Liver (tissue), 9 donors: Measurements from ENCODE around the gene TMEM220. TPM values are rescaled to one million over a fixed set of nuclear protein-coding genes. Genes with fewer than 3 reads are reported as not detected.

Experiments
- DNase-seq: peaks from one replicate; pipeline ENCODE4 v3.0.0-alpha.2; 2017; ENCODE audit warnings: low spot score
- H3K27ac ChIP-seq, 2 donors: one replicate each; pipeline ENCODE4 v1.7.0; 2013; ENCODE audit warnings: inconsistent platforms in 2 of 2, low read length in 2 of 2, control low read depth in 1 of 2, low read depth in 1 of 2, mild to moderate bottlenecking in 1 of 2
- H3K27me3 ChIP-seq, 4 donors: one replicate each; pipeline versions ENCODE4 v1.6.1 to v1.7.0; 2013; ENCODE audit warnings: low read length in 3 of 4, inconsistent platforms in 1 of 4, mild to moderate bottlenecking in 1 of 4, moderate library complexity in 1 of 4; ENCODE audit not compliant: control insufficient read depth in 4 of 4, insufficient read depth in 4 of 4
- H3K36me3 ChIP-seq, 4 donors: one replicate each; pipeline versions ENCODE4 v1.6.1 to v1.7.0; 2013; ENCODE audit warnings: low read length in 3 of 4, mild to moderate bottlenecking in 3 of 4, low read depth in 1 of 4, moderate library complexity in 1 of 4; ENCODE audit not compliant: control insufficient read depth in 4 of 4, insufficient read depth in 3 of 4
- H3K4me1 ChIP-seq, 4 donors: one replicate each; pipeline versions ENCODE4 v1.6.1 to v1.7.0; 2013; ENCODE audit warnings: low read length in 3 of 4, mild to moderate bottlenecking in 3 of 4, moderate library complexity in 1 of 4; ENCODE audit not compliant: control insufficient read depth in 4 of 4, insufficient read depth in 4 of 4
- H3K4me3 ChIP-seq, 3 donors: one replicate each; pipeline versions ENCODE4 v1.6.1 to v1.7.0; 2013; ENCODE audit warnings: low read length in 3 of 3, control low read depth in 1 of 3, low read depth in 1 of 3, mild to moderate bottlenecking in 1 of 3
- H3K9ac ChIP-seq, 2 donors: one replicate each; pipeline ENCODE4 v1.7.0; 2013; ENCODE audit warnings: low read length in 2 of 2, mild to moderate bottlenecking in 2 of 2, moderate library complexity in 2 of 2, control low read depth in 1 of 2, low read depth in 1 of 2
- H3K9me3 ChIP-seq, 4 donors: one replicate each; pipeline versions ENCODE4 v1.6.1 to v1.7.0; 2013; ENCODE audit warnings: low read length in 3 of 4; ENCODE audit not compliant: control insufficient read depth in 4 of 4
- CTCF ChIP-seq: fragments of 150-350 bp; IDR thresholded peaks from 2 replicates; pipeline ENCODE4 v1.5.1; 2017; ENCODE audit warnings: improper control_type of control experiment, low read depth, low read length; ENCODE audit not compliant: missing input control
- EGR1 ChIP-seq, 2 donors: IDR thresholded peaks; 2 replicates each; pipeline ENCODE4 v1.6.1; 2016 to 2018; ENCODE audit warnings: antibody characterized with exemption in 2 of 2, low read depth in 2 of 2
- FOXA1 ChIP-seq: IDR thresholded peaks from 2 replicates; pipeline ENCODE4 v1.6.1; 2016; ENCODE audit warnings: antibody characterized with exemption
- FOXA2 ChIP-seq: IDR thresholded peaks from 2 replicates; pipeline ENCODE4 v1.6.1; 2016; ENCODE audit warnings: antibody characterized with exemption
- GABPA ChIP-seq, 2 donors: IDR thresholded peaks in 1 of 2; conservative IDR thresholded peaks in 1 of 2; 2 replicates each; pipeline ENCODE4 v1.6.1; 2016; ENCODE audit warnings: antibody characterized with exemption in 2 of 2, mild to moderate bottlenecking in 1 of 2, moderate library complexity in 1 of 2
- HNF4A ChIP-seq, 2 donors: conservative IDR thresholded peaks; 2 replicates each; pipeline ENCODE4 v1.6.1; 2016; ENCODE audit warnings: antibody characterized with exemption in 2 of 2, mild to moderate bottlenecking in 2 of 2
- HNF4G ChIP-seq: IDR thresholded peaks from 2 replicates; pipeline ENCODE4 v1.6.1; 2016; ENCODE audit warnings: antibody characterized with exemption
- JUND ChIP-seq, 2 donors: IDR thresholded peaks; 2 replicates each; pipeline ENCODE4 v1.6.1; 2016; ENCODE audit warnings: antibody characterized with exemption in 2 of 2
- NR2F2 ChIP-seq: IDR thresholded peaks from 2 replicates; pipeline ENCODE4 v1.6.1; 2016; ENCODE audit warnings: antibody characterized with exemption
- RAD21 ChIP-seq, 2 donors: IDR thresholded peaks; 2 replicates each; pipeline ENCODE4 v1.6.1; 2016; ENCODE audit warnings: antibody characterized with exemption in 2 of 2, mild to moderate bottlenecking in 2 of 2
- REST ChIP-seq: IDR thresholded peaks from 2 replicates; pipeline ENCODE4 v1.6.1; 2016; ENCODE audit warnings: antibody characterized with exemption, mild to moderate bottlenecking
- RXRA ChIP-seq, 2 donors: IDR thresholded peaks; 2 replicates each; pipeline ENCODE4 v1.6.1; 2017 to 2018; ENCODE audit warnings: antibody characterized with exemption in 2 of 2, mild to moderate bottlenecking in 1 of 2
- SP1 ChIP-seq: IDR thresholded peaks from 2 replicates; pipeline ENCODE4 v1.6.1; 2018; ENCODE audit warnings: antibody characterized with exemption, mild to moderate bottlenecking
- TAF1 ChIP-seq: conservative IDR thresholded peaks from 2 replicates; pipeline ENCODE4 v1.6.1; 2016; ENCODE audit warnings: antibody characterized with exemption, mild to moderate bottlenecking
- YY1 ChIP-seq: IDR thresholded peaks from 2 replicates; pipeline ENCODE4 v1.6.1; 2016; ENCODE audit warnings: antibody characterized with exemption, mild to moderate bottlenecking
- ZBTB33 ChIP-seq: IDR thresholded peaks from 2 replicates; pipeline ENCODE4 v1.6.1; 2016; ENCODE audit warnings: antibody characterized with exemption
- WGBS: extraction: QIAGEN DNeasy Blood & Tissue Kit; methylation state at CpG from one replicate; pipeline ENCODE4 v1.1.7; 2013; 5-methylcytosine and 5-hydroxymethylcytosine counted together
- polyA plus RNA-seq, 2 donors: library from polyadenylated mRNA; stranded (reverse) in 1 of 2; unstranded in 1 of 2; fragments of 200-250 nt in 1 of 2; fragments of >200 nt in 1 of 2; fragmentation: Nextera tagmentation in 1 of 2; extraction: Ambion mirVana in 1 of 2; gene quantifications; one replicate each; pipeline versions ENCODE4 v1.2.1 to v1.2.3, GENCODE V29; 2013 to 2015
- total RNA-seq, 2 donors: library from RNA; depleted of rRNA; stranded (reverse); fragments of >200 nt; gene quantifications; one replicate each; pipeline ENCODE4 v1.2.3, GENCODE V29; 2014
- TF ChIP-seq, protein P1 (sequence below): IDR thresholded peaks from 2 replicates; pipeline ENCODE4 v1.6.1; 2016; ENCODE audit warnings: antibody characterized with exemption
- TF ChIP-seq, protein P2 (sequence below): IDR thresholded peaks from 2 replicates; pipeline ENCODE4 v1.6.1; 2016; ENCODE audit warnings: antibody characterized with exemption
- donor health status: healthy.
- donor health status: healthy.
- donor health status: healthy.
- donor health status: healthy.
- donor health status: healthy.

Gene TMEM220
- total and polyA plus RNA-seq, 4 donors: 19.6 to 126 (median 28.8) TPM

- peak overlapping the region; percentile 90 to 94 for H3K27ac ChIP-seq
- peaks cover 7 to 23% (median 12%) of the 10 kb centered on the region in 4 donors for H3K4me1 ChIP-seq
- TF ChIP-seq HNF4A (conservative IDR thresholded peaks at IDR 0.05) (peak in 1 of 2 donors; percentile 14), YY1 (peak; percentile 19), RAD21 (IDR thresholded peaks at IDR 0.05) (no peak)
- peak overlapping the region; percentile 89 to 98 for H3K9ac ChIP-seq
- DNase-seq: no peak
- H3K27me3 ChIP-seq: no peaks in the 10 kb centered on the region
- H3K36me3 ChIP-seq: peaks cover 0 to 13% (median 10%) of the 10 kb centered on the region in 4 donors
- peak overlapping the region; percentile 81 to 95 (median 87) for H3K4me3 ChIP-seq
- WGBS: 4% methylated on average over 18 of the region's 18 CpGs
- no peaks in the 10 kb centered on the region for H3K9me3 ChIP-seq
These were observed 31.6 kb downstream of the TMEM220 start for GRCh38 chr17:10698096-10698818.

DNA sequence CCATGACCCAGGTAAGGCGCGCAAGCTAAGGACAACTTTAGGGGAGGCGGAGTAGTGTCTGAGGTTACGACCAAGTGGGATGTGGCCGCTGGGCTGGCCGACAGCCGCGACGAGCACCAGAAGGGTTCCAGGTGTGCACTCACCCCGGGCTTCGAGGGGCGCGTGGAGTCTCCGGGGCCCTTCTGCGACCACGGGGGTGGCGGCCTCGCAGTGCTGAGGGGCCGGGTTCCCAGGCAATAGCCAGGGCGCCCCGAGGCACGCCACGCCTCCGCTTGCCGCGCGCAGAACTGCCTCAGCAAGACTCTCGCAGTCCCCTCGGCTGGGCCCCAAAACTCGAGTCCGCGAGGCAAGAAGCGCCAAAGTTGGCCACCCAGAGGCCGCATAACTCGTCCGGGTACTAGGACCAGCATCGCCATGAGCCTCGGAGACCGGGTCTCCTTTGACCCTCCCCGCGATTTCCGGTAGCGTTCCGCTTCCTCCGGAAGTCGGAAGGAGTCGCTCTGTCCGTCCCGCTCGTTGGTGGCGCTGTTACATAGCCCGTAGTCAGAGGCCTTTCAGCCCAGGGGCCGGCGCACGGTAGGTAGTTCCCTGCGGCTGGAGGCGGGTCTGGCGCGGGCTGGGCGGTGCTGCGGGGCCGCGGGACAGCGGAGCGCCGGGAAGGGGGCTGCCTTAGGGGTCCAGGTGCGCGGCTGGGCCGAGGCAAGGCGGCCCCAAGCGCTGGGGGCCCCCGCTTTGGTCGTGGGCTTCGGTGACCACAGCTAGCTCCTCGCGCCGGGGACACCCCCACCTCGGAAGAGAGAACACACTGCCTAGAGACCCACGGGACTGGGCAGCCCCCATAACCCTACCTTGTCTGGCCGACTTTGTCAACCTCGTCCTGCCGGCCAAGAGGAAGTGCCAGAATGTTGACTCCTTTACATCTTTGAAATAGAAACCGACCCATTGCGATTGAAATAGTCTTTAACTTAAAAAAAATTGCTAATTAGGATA is 32.4 kb downstream of the TMEM220 start, which contains the start of the genes ADPRM and SCO1:
ADPRM (plus strand) TSS at position 503 of the 990 bp plus-strand sequence. CDS start 7,333 bp downstream, outside the sequence.
SCO1 (minus strand) TSS at position 442 of the 990 bp plus-strand sequence; CDS start at position 416, 26 bp downstream.
- DNase-seq: peak; percentile 92
- peaks cover 7 to 19% (median 12%) of the 10 kb centered on the region in 4 donors for H3K4me1 ChIP-seq
- no peaks in the 10 kb centered on the region for H3K27me3 ChIP-seq
- H3K36me3 ChIP-seq: peaks cover 0 to 20% (median 11%) of the 10 kb centered on the region in 4 donors
- under 1% methylated on average over 84 of the region's 84 CpGs for WGBS
- peak within 1 kb of the TSS; percentile 90 to 94 for H3K27ac ChIP-seq
- H3K9me3 ChIP-seq: no peaks in the 10 kb centered on the region
- peak within 1 kb of the TSS; percentile 81 to 95 (median 87) for H3K4me3 ChIP-seq
- H3K9ac ChIP-seq: peak within 1 kb of the TSS; percentile 89 to 98
- TF ChIP-seq JUND (IDR thresholded peaks at IDR 0.05): no peak
- peak; percentile 25 for TF ChIP-seq CTCF
- no peak for TF ChIP-seq REST
- TF ChIP-seq, protein P1, sequence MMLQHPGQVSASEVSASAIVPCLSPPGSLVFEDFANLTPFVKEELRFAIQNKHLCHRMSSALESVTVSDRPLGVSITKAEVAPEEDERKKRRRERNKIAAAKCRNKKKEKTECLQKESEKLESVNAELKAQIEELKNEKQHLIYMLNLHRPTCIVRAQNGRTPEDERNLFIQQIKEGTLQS: no peak
- TF ChIP-seq NR2F2: peak; percentile 55
- TF ChIP-seq YY1: peak; percentile 67
- peak; percentile 57 for TF ChIP-seq SP1
- no peak for TF ChIP-seq FOXA2
- TF ChIP-seq HNF4G: no peak
- no peak for TF ChIP-seq ZBTB33
- TF ChIP-seq FOXA1: no peak
- TF ChIP-seq, protein P2, sequence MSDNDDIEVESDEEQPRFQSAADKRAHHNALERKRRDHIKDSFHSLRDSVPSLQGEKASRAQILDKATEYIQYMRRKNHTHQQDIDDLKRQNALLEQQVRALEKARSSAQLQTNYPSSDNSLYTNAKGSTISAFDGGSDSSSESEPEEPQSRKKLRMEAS: peak; percentile 70
- TF ChIP-seq TAF1: peak; percentile 84
- peak in 1 of 2 donors; percentile 17 for TF ChIP-seq HNF4A (conservative IDR thresholded peaks at IDR 0.05)
- TF ChIP-seq GABPA (IDR thresholded peaks at IDR 0.05 in 1 of 2, conservative IDR thresholded peaks at IDR 0.05 in 1 of 2): peak; percentile 92 to 97
- TF ChIP-seq RXRA (IDR thresholded peaks at IDR 0.05): peak; percentile 31
- peak in 1 of 2 donors; percentile 64 for TF ChIP-seq RAD21 (IDR thresholded peaks at IDR 0.05)
- peak in 1 of 2 donors; percentile 66 for TF ChIP-seq EGR1 (IDR thresholded peaks at IDR 0.05; ENCODE audit: low read depth in 2 of 2)
